ENCODE results near the gene DBNL.

GRCh38 chr7:44063547-44063893 lies 19.0 kb downstream of the DBNL start:
- TF ChIP-seq CTCF (IDR thresholded peaks at IDR 0.05): no peak
- no peak for TF ChIP-seq EZH2 (IDR thresholded peaks at IDR 0.05; ENCODE audit: borderline replicate concordance, insufficient read depth, low read depth, low read length, poor library complexity, severe bottlenecking)
